Anterior cingulate cortex (tissue), 58 donors: ENCODE measurements around the gene FPR1.

Experiments used
- DNase-seq, 58 donors: peaks; one replicate each; lab custom pipeline; 2025; lab: John Stamatoyannopoulos, UW

Gene FPR1, protein sequence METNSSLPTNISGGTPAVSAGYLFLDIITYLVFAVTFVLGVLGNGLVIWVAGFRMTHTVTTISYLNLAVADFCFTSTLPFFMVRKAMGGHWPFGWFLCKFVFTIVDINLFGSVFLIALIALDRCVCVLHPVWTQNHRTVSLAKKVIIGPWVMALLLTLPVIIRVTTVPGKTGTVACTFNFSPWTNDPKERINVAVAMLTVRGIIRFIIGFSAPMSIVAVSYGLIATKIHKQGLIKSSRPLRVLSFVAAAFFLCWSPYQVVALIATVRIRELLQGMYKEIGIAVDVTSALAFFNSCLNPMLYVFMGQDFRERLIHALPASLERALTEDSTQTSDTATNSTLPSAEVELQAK

DNA sequence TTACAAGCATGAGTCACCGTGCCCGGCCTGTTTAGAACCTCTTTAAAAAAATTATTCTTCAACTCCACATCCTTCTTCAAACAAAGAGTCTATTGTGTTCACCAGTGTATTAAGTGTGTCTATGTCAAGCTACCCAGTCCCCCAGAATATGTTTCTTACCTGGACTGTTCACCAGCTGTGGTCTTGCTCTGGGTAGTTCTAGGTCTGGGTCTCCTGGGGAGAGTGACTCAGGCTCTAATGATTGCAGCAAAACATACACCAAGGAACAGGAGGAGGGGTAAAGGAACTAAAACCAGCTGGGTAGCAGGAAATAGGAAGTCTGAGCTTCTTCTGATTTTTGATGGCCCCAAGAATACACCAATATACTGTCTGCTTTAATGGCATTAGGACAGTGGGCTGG, at the start of gene FPR1:
Gene FPR1 (minus strand): TSS at position 224 of the 400 bp plus-strand sequence. CDS start 4,884 bp downstream, outside the sequence.
- DNase-seq, result peak in 6 of 58 donors; percentile 4 to 15 (median 12)

DNA sequence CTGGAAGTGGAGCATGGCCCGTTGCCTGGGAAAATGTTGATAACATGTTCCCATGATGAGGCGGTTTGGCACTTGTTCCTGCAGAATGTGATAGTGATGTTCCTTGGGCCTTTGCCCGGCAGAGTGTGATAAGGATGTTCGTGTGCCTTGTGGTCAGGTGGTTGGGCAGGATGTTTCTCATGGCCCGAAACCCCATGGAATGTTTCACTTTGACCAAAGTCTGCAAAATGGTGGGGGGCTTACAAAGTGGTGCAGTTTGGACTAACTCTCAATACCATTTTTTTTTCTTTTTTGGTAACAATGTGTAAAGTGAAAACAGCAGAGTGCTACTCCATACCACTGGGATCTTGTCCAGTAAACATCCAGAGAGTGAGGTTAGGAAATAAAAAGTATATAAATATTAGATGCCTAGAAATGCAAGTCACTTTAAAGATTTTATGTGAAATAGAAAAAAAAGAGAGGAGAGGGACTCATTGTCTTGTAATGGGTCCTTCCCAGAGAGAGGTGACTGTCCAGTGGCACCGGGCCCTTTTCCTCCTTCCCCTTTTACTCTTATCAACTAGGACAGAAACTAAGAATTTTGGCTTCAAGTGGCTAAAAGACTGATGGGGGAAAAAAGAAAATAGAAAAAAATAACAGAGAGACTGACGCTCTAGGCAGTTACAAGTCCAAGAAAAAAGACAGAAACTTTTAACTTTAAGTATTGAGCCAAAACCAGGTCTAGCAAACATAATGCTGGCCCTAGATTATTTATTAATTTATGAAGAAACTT, 49.0 kb upstream of the FPR1 start:
- no peak for DNase-seq

DNA sequence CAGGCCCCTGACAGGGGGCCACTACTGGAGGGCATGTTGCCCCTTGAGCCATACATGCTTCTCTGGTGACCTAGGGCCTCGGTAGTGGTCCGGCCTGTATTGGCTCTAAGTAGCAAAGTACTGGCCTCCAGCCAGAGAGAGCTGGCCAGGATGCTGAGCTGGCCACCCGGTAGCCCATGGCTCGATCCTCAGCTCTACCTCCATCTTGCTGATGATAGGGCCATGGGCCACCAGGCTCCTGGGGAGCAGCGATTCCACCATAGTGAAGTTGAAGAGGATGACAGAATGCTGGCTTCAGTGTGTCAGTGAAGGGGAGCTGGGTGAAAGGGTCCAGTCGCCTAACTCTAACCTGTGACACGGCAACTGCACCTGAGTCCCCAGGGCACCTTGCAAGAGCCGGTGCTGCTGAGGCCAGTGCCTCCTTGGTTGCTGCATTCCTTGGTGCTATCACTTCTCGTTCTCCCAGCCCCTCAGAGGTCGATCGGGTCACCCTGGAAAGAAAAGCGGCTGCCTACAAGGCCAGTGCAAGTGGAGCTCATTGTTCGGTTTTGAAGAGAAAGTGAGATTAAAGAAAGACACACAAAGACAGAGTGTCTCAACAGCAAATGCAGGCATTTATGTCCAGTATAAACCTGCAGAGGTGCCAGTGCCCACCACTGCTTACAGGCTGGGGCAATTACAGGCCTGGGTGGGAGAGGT, 48.2 kb upstream of the FPR1 start:
- DNase-seq, result no peak

DNA sequence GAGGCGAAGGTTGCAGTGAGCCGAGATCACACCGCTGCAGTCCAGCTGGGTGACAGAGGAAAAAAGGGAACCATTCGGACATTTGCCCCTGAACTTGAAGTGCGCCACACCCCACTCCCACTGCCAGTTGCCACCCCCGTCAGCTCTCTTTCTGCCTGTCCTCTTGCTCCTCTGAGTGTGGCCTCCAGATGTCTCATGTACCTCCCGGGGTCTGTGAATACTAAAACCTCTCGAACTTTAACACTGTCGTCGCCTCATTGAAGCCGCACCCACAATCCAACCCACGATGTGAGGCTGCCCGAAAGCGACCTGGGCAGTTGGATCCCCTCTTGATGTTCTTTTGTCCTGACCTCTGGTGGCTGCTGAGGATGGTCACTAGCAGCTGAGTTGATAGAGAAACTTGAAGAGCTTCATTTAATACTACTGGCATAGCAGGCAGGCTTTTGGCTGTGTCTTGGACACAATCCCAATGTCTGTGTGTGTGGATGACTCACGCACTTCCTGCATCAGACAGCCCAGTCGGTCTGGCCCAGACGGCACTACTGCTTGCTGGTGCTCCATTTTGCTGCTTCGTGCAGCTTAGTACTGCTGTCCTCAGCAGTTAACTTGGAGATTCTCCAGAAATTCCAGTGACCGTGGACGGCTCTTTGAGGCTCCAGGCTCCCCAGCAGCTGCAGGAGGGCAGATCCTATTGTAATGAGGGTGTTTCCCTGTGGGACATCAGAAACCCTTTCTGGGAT, 47.5 kb upstream of the FPR1 start:
- DNase-seq, result peak in 52 of 58 donors; percentile 3 to 83 (median 44)

DNA sequence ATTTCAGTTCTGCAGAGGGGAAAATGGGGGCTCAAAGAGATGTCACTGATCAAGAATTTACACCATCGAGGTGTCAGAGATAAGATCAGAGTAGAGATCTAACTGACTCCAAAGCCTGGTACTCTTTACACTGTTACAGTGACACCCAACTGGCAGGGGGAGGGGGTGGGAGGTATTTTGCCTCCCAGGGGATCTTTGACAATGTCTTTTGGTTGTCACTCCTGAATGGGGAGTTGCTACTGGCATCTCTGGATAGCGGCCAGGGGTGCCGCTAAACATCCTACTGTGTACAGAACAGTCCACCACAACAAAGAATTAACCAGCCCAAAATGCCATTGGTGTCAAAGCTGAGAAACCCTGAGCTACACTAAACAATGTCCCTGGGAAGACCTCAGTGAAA, 46.4 kb upstream of the FPR1 start:
- DNase-seq, result no peak

DNA sequence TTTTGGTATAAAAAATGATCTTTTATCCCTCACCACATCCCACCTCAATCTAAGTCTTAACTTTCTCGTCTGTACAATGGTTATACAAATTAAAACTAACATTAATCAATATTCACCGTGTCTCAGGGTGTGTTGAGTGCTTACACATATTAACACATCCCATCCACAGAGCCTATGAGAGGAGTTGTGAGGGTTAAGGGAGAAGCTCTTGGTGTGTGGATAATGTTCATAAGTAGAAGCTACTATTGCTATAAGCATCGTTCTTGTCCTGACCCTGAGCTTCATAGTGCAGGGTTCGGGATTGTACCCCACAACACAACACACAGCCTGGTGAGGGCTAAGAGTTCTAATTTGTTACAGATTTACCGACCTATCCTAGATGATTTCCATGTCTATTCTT, 45.8 kb upstream of the FPR1 start:
- DNase-seq, result no peak

DNA sequence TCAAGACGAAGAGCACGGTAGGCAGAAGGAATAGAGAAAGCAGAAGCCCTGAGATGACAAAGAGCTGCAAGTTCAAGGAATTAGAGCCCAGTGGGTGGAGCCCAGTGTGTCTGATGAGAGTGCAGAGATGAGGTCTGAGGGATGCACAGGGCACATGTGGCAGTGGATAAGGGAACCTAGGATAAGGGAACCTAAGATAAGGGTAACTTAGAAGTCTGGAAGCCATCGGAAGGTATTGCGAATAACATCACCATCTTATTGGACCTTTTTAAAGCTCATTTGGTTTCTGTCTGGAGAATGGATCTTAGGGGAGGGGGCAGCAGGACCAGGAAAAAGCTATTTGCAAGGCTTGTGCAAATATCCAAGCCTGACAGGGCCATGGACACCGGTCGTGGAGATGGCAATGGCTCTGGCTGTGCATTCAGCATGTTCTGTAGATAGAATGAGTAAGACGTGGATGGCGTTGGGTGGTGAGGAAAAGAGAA, 44.6 kb upstream of the FPR1 start:
- DNase-seq, result no peak

DNA sequence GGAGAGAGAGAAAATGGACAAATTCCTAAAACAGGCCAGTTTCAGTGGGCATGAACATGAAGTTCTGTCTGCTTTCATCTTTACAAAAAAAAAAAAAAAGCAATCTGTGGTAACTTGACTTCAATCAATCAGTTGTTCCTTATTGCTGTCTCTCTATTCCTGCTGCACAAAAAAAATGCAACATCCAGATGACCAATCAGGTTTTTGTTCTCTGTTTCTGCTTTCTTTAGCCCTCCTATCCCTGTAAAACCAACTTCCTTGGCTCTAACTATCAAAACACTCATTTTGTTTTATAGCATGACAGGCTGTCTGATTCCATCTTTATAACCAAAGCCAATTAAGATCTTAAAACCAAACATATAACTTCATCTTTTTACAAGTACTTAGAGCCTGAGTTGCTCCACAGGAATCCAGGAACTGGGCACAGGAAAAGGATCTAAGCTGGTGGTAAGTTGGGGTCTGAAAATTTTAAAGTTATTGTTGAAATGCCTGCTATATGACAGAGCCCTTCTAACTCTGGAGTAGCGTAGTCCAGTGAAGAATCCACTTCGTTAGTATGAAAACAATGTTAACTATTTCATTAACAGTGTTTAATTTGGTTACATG, 43.3 kb upstream of the FPR1 start, which contains the start of gene FPR3:
Gene FPR3 (plus strand): TSS at position 273 of the 606 bp plus-strand sequence. CDS start 28,592 bp downstream, outside the sequence.
- DNase-seq, result no peak

DNA sequence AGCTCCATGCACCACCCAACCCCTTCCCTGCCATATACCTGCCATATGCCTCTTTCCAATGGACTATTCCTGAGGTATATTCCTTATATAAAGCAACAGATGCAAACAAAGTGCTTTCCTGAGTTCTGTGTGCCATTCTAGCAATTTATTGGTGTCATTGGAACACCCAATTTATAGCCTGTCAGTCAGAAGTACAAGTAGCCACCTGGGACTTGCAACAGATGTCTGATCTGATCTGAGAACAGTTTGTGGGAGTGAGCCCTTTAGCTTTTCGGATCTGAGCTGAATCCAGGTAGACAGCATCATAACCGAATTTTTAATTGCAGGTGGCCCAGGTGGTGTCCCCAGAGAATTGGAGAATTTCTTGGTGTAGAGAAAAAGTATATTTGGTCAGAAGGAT, 42.3 kb upstream of the FPR1 start:
- DNase-seq, result no peak

DNA sequence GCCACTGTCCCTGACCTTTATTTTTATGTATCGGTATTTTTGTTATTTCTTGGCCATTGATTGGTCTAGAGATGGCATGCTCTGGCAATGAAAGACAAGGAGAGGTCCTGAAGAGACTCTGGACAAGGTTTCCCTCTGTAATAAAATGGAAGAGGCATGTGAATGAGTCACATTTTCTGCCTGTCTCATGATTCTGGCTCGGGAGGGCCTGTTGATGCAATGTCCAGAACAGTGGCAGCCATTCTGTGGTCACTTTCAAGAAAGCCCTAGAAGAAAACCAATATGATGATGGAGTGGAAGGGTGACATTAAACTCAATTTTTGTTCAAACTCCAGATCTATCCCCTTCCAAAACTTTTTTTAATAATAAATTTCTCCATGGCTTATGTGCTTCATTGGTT, 41.3 kb upstream of the FPR1 start:
- no peak for DNase-seq

DNA sequence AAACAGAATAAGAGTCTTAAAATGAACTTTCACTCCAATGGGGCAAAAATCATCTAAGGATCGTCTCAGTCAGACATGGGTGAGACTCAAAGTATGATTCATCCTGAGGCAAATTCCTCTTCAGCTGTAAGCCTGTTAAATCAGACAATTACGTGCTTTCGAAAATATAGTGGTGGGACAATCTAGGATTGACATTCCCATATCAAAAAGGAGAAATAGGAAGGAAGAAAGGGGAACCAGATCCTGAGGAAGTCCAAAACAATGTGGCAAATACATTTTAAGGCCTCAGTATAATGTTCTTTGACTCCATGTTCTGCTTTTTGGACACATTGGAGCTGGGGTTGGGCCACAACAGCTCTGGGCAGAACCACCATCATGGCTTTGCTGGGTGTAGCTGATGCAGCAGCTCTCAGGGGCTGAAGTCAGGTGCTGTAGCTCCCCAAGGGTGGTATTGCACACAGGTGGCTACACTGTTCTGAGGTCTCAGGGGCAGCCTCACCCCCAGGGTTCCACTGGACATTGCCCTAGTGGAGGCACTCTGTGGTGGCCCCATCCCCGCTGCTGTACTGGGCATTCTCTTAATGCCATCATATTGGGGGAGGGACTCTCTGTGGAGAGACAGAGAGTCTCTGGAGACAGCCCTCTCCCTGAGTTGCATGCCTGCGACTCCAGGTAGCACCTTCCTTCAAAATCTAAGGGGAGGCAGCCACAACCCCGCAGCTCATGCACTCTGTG, 37.5 kb upstream of the FPR1 start:
- DNase-seq, result no peak

DNA sequence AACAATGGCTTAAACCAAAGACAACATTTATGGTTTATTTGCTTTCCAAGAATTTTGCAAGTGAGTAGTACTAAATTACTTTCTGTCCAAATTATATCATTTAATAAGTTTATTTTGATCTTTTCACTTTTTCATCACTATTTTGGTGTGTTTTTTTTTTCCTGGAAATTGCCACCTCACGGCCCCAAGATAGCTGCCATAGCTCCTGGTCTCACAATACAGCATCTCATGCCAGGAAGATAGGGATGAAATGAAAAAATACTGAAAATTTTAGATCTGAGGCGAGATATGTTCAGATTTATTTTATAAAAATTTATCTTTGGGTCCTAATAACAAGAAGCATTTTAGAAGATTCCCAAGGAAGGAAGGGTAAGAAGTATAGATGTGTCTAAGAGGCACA, 36.4 kb upstream of the FPR1 start:
- DNase-seq, result no peak

DNA sequence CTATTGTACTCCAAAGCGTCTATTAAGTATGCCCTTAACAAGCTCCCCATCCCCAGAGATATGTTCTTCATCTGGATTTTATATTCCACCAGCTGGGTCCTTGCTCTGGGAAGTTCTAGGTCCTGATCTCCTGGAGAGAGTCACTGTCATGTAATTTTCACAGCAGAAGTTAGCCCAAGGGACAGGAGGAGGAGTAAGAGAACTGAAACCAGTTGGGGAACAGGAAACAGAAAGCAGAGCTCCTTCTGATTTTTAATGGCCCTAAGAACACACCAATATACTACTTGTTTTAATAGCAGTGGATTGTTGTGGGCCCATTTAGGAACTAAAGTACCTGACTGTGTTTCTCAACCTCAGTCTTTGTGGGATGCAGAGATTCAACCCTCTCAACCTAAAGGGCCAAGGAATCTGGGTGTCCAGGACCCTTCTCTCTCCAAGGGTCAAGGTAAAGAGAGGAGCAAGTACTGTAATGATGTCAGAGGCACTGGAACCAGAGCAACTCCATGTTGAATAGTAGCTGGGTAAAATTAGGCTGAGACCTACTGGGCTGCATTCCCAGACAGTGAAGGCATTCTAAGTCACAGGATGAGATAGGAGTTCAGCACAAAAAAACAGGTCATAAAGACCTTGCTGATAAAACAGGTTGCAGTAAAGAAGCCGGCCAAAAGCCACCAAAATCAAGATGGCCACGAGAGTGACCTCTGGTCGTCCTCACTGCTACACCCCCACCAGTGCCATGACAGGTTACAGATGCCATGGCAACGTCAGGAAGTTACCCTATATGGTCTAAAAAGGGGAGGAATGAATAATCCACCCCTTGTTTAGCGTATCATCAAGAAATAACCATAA, 35.2 kb upstream of the FPR1 start:
- no peak for DNase-seq

DNA sequence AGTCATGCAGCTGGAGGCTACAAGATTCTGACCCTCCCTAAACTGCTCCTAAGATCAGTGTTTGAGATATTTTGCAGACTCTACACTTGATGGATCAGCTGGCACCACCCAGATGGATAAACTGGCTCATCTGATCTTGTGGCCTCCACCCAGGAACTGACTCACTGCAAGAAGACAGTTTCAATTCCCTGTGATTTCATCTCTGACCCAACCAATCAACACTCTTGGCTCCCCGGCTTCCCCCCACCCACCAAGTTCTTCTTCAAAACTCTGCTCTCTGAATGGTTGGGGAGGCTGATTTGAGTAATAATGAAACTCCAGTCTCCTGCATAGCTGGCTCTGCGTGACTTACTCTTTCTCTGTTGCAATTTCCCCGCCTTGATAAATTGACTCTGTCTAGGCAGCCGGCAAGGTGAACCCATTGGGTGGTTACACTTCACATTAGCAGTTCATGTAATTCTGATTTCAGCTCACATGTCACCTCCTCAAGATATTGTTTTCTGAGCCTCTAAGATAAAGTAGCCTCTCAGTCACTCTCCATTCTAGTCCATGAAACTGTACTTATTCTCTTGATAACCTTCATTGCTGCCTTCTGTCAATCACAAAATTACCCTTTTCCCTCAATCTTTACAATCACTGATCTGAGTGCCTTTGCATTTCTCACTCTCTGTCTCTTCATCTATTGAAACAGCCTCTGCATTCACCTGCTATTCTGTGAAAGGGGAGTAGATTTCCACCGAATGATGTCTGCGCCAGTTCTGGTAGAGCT, 33.4 kb upstream of the FPR1 start:
- peak in 19 of 58 donors; percentile 1 to 33 (median 9) for DNase-seq

DNA sequence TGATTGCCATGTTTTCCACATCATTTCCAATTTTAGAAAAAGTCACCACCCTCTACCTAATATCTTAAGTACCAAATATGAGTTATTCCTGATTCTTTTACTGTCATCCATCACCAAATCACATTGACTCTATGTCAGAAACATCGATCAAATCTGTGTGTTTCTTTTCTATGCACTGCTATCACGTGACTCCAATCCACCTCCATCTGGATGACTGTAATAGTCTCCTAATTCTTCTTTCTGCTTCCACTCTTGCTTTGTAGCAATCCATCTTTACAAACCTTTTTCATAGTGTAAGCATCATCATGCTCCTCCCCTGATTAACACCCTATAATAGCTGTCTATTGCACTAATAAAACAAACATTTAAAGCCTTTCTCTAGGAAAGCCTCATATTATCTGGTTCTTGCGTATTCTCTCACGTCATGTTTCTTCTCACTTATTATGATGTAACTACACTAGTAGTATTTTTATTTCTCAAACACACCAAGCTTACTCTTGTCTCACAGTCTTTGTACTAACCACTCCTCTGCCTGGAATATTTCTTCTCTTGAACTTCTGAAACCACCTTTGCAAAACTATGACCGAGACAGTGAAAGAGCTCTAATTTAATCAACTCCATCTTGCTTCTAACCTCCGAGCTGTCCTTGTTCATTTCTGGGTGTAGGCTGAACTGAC, 32.6 kb upstream of the FPR1 start:
- no peak for DNase-seq

DNA sequence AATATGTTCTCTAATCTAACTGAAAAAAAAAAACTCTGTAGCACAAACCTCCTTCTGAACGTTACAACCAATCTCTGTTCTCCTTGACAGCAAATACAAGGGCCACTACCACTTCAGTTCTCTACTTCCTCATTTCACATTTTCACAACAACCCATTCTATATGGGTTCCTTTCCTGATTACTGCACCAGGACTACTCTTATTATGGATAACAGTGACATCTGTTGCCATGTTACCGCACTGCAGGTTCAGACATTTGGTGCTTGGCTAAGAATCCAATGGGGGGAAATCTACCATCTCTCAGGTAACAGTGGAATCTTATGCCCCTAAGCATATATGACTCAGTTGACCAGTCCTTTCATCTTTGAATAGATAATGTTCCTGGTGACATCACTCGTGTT, 31.7 kb upstream of the FPR1 start:
- no peak for DNase-seq

DNA sequence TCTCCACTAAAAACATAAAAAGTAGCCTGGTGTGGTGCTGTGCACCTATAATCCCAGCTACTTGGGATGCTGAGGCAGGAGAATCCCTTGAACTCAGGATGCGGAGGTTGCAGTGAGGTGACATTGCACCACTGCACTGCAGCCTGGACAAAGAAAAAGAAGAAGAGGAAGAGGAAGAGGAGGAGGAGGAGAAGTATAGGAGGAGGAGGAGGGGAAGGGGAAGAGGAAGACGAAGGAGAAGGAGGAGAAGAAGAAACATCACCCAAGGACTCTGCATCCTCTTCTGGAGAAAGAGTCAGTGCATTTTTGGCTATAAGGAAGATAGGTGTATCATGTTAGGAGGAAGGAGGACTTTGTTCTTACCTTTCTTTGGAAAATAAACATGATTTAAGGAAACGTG, 30.3 kb upstream of the FPR1 start:
- no peak for DNase-seq
